HT-29 (cell line): ENCODE data around the gene CEP170B. TPM values are rescaled to one million over a fixed set of nuclear protein-coding genes. Genes with fewer than 3 reads are reported as not detected.
A peak's percentile ranks its signal among the peaks of the same experiment; 100 is the strongest.

Source experiments
- DNase-seq: peaks from one replicate; pipeline ENCODE4 v3.0.0-alpha.2; 2015; ENCODE audit warnings: low spot score
- total RNA-seq: library from RNA; depleted of rRNA; stranded (reverse); fragments of >200 nt; shearing (Covaris generic); gene quantifications from 2 replicates; pipeline ENCODE4 v1.2.3, GENCODE V29; 2014

CEP170B gene
- total RNA-seq, 1 experiment from 2014 or later: 78.1 TPM

GRCh38 chr14:104930526-104931303 lies 65.6 kb downstream of the CEP170B start:
- no peak for DNase-seq

GRCh38 chr14:104931304-104931770 lies 66.3 kb downstream of the CEP170B start:
- no peak for DNase-seq

GRCh38 chr14:104931771-104932675 lies 67.0 kb downstream of the CEP170B start:
- no peak for DNase-seq

GRCh38 chr14:104932676-104933631 lies 67.9 kb downstream of the CEP170B start:
- peak; percentile 35 for DNase-seq

GRCh38 chr14:104933746-104934733 lies 69.0 kb downstream of the CEP170B start:
- DNase-seq: no peak

GRCh38 chr14:104935026-104935650 lies 70.1 kb downstream of the CEP170B start:
- DNase-seq: no peak

GRCh38 chr14:104935955-104936354 lies 70.9 kb downstream of the CEP170B start:
- no peak for DNase-seq

- no peak for DNase-seq
Observed at GRCh38 chr14:104936361-104937155, 71.5 kb downstream of the CEP170B start.

- no peak for DNase-seq
Observed at GRCh38 chr14:104937161-104937560, 72.1 kb downstream of the CEP170B start.

- no peak for DNase-seq
Observed at GRCh38 chr14:104937694-104938365, 72.8 kb downstream of the CEP170B start.

GRCh38 chr14:104938436-104938835 lies 73.4 kb downstream of the CEP170B start:
- DNase-seq: no peak

- no peak for DNase-seq
Observed at GRCh38 chr14:104938960-104939359, 73.9 kb downstream of the CEP170B start.

GRCh38 chr14:104939666-104940410 lies 74.8 kb downstream of the CEP170B start:
- no peak for DNase-seq

- peak; percentile 16 for DNase-seq
Observed at GRCh38 chr14:104940526-104941150, 75.6 kb downstream of the CEP170B start.

- no peak for DNase-seq
Observed at GRCh38 chr14:104941508-104942365, 76.7 kb downstream of the CEP170B start.

GRCh38 chr14:104942586-104942985 lies 77.5 kb downstream of the CEP170B start:
- no peak for DNase-seq
